Body of pancreas (tissue), 4 donors: ENCODE results near the gene SKIC8. TPM values are rescaled to one million over a fixed set of nuclear protein-coding genes. Genes with fewer than 3 reads are reported as not detected.

Source experiments
- ATAC-seq: fragments of 150-250 bp; one replicate; pipeline ENCODE4 v1.9.1; 2016
- DNase-seq, 4 donors: peaks; one replicate each; pipeline ENCODE4 v3.0.0-alpha.2; 2019
- H3K27ac ChIP-seq, 4 donors: fragments of 200-600 bp; sonication (generic); 1 replicate in 3 of 4; 2 replicates in 1 of 4; pipeline versions ENCODE4 v1.5.1 to v1.6.1; 2016 to 2019; ENCODE audit warnings: mild to moderate bottlenecking in 1 of 4, mixed read lengths in 1 of 4, moderate library complexity in 1 of 4
- H3K27me3 ChIP-seq, 2 donors: fragments of 200-600 bp; sonication (generic); one replicate each; pipeline ENCODE4 v1.6.0; 2016; ENCODE audit warnings: mild to moderate bottlenecking in 1 of 2
- H3K36me3 ChIP-seq, 2 donors: fragments of 200-600 bp; sonication (generic); replicated peaks in 1 of 2; 2 replicates each; pipeline ENCODE4 v1.5.1; 2016; ENCODE audit warnings: low read depth in 2 of 2; ENCODE audit not compliant: insufficient read depth in 1 of 2
- H3K4me1 ChIP-seq: fragments of 200-600 bp; sonication (generic); one replicate; pipeline ENCODE4 v1.6.0; 2016
- H3K4me3 ChIP-seq, 2 donors: fragments of 200-600 bp; sonication (generic); 1 replicate in 1 of 2; 2 replicates in 1 of 2; pipeline ENCODE4 v1.5.1; 2016 to 2019
- H3K9me3 ChIP-seq, 3 donors: fragments of 200-600 bp; sonication (generic); 1 replicate in 2 of 3; 2 replicates in 1 of 3; pipeline ENCODE4 v1.5.1; 2016
- POLR2A ChIP-seq, 3 donors: fragments of 450-650 bp; IDR thresholded peaks; one replicate each; pipeline ENCODE4 v1.6.1; 2016; ENCODE audit warnings: antibody characterized with exemption in 3 of 3, mild to moderate bottlenecking in 2 of 3
- WGBS, 2 donors: methylation state at CpG; one replicate each; pipeline ENCODE4 v1.1.5; 2017; 5-methylcytosine and 5-hydroxymethylcytosine counted together
- intact Hi-C: fragments of 100-400 bp; cut with DNase I; formaldehyde crosslinking; loops from one replicate; pipeline ENCODE4 v1.15.1; 2023
- total RNA-seq, 2 donors: library from RNA; depleted of rRNA; stranded (reverse); fragments of >200 nt; gene quantifications; one replicate each; pipeline ENCODE4 v1.1.0, GENCODE V29; 2016
- TF ChIP-seq, protein P1 (sequence below), 7 experiments: fragments of 450-650 bp in 4 of 7; fragments of 200-600 bp in 3 of 7; sonication (generic) in 3 of 7; IDR thresholded peaks; one replicate each; pipeline ENCODE4 v1.5.1; 2016 to 2019; ENCODE audit warnings: antibody characterized with exemption in 7 of 7

The SKIC8 gene
- total RNA-seq, 2 donors from 2014 or later, result 30.3 to 31.4 TPM

DNA sequence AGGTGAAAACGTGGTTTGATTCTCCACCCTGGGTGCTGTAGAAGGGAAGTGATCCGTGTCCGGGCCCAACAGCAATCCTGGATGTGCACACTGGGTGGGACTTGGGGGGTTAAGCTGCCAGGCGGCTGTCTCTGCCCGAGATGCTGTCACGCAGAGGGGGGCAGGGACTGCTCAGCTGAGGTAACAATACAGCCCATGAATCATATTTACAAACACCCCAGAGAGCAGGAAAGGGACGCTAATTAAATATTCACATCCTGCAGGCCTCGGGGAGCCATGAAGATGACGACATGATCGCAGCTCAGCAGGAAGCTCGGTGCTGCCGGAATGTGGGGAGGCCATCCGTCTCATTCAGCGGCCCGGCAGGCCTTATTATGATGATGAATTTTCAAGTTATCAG lies 22.8 kb upstream of the SKIC8 start:
- no peaks in the 10 kb centered on the region for H3K27me3 ChIP-seq
- H3K36me3 ChIP-seq, result no peaks in the 10 kb centered on the region
- WGBS, 2 donors, result 50 to 53% methylated on average over 14 to 15 of the region's 15 CpGs
- TF ChIP-seq, protein P1, sequence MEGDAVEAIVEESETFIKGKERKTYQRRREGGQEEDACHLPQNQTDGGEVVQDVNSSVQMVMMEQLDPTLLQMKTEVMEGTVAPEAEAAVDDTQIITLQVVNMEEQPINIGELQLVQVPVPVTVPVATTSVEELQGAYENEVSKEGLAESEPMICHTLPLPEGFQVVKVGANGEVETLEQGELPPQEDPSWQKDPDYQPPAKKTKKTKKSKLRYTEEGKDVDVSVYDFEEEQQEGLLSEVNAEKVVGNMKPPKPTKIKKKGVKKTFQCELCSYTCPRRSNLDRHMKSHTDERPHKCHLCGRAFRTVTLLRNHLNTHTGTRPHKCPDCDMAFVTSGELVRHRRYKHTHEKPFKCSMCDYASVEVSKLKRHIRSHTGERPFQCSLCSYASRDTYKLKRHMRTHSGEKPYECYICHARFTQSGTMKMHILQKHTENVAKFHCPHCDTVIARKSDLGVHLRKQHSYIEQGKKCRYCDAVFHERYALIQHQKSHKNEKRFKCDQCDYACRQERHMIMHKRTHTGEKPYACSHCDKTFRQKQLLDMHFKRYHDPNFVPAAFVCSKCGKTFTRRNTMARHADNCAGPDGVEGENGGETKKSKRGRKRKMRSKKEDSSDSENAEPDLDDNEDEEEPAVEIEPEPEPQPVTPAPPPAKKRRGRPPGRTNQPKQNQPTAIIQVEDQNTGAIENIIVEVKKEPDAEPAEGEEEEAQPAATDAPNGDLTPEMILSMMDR (IDR thresholded peaks at IDR 0.05), result no peak
- TF ChIP-seq POLR2A (IDR thresholded peaks at IDR 0.05), result no peak
- no peak for ATAC-seq
- no peak overlapping the region for H3K27ac ChIP-seq
- intact Hi-C loops, result no loop called here
- no peaks in the 10 kb centered on the region for H3K9me3 ChIP-seq
- no peak for DNase-seq
- H3K4me3 ChIP-seq, result no peak overlapping the region
- no peaks in the 10 kb centered on the region for H3K4me1 ChIP-seq

DNA sequence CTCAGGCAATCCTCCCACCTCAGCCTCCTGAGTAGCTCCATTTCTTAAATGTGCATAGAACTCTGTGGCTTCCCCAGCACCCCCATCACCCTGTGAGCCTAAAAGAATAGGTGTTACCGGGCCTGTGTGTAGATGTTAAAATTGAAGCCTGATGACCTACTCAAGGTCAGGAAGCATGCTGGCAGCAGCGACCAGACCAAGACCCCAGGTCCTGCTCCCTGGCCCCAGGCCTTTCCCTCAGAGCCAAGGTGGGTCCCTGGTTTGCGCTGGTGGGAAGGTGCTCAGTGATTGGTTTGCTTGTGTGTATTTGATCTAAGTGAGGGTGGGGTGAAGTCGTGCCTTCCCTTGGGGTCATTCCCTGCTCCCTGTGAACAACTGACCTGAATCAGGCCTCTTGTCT lies 22.4 kb upstream of the SKIC8 start:
- TF ChIP-seq, protein P1 (IDR thresholded peaks at IDR 0.05), result no peak
- no peak for TF ChIP-seq POLR2A (IDR thresholded peaks at IDR 0.05)
- no peaks in the 10 kb centered on the region for H3K27me3 ChIP-seq
- H3K27ac ChIP-seq, result no peak overlapping the region
- ATAC-seq (no peak), DNase-seq (no peak)
- intact Hi-C loops, result no loop called here
- WGBS, 2 donors, result 59 to 79% methylated on average over 3 to 4 of the region's 4 CpGs
- no peak overlapping the region for H3K4me3 ChIP-seq
- H3K9me3 ChIP-seq, result no peaks in the 10 kb centered on the region
- H3K4me1 ChIP-seq, result no peaks in the 10 kb centered on the region
- no peaks in the 10 kb centered on the region for H3K36me3 ChIP-seq

DNA sequence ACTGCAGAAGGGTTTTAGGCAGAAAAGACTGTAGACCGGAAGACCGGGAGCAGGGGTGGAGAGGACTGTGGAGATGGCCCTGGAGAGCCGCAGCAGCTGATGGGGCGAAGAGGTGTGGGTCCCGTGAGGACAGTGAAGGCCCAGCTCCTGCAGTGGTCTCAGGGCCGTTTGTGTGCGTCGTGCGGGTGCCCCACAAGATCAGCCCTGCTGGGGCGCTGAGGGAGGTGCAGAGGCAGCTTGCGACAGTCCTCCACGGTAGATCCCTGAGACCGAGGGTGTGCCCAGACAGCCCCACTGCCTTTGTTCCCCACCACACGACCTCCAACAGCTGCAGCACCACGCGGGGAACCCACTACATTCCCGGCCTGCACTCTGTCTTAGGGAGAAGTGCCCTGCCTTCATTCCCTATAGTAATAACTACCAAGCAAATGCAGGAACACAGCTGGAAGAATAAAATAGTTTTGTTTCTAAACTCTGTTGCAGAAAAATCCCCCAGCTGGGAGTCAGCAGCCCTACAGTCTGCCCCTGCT lies 21.7 kb upstream of the SKIC8 start:
- no peaks in the 10 kb centered on the region for H3K27me3 ChIP-seq
- intact Hi-C loops, result no loop called here
- no peaks in the 10 kb centered on the region for H3K9me3 ChIP-seq
- DNase-seq (no peak), ATAC-seq (no peak)
- no peaks in the 10 kb centered on the region for H3K4me1 ChIP-seq
- 65 to 71% methylated on average over 15 to 16 of the region's 17 CpGs for WGBS, 2 donors
- TF ChIP-seq, protein P1 (IDR thresholded peaks at IDR 0.05), result no peak
- TF ChIP-seq POLR2A (IDR thresholded peaks at IDR 0.05), result no peak
- H3K36me3 ChIP-seq, result no peaks in the 10 kb centered on the region
- no peak overlapping the region for H3K4me3 ChIP-seq
- no peak overlapping the region for H3K27ac ChIP-seq

DNA sequence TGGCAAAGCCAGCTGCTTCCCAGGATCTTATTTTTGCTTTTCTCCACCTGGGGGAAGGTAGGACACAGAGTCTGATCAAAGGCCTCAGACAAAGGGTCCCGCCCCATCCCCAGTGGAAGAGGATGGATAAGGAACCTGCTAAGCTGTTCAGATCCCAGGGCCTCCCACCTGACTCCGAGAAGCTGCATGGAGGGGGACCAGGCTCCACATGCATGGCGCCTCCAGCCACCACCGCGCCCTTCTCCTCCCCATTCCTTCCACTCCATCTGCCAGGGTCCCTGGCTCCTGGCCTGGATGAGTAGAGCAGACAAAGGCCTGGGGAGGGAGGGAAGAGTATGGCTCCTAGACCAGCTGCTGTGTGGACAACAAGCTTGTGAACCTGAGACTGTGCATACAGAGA lies 20.8 kb upstream of the SKIC8 start:
- 76 to 82% methylated on average over 5 of the region's 5 CpGs for WGBS, 2 donors

DNA sequence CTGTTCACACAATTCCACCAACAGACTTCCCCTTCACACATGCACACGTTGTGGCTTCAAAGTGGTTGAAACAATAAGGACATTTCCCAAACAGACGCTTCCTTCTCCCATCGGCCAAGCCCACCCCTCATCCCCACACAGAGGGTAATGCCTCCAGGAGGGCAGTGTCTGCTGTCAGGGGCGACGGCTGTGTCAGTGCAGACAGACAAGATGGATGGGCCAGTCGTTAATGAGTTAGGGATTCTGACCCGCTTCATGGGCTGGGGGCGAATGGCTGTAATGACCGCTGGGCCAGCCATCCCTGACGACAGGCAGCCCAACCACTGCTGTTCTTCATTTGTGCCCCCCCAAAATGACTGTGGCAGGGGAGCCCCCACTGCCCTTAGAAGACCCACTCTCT lies 20.2 kb upstream of the SKIC8 start:
- ATAC-seq (no peak), DNase-seq (no peak)
- Histone ChIP-seq H3K36me3 (no peaks in the 10 kb centered on the region), H3K4me1 (no peaks in the 10 kb centered on the region), H3K27me3 (no peaks in the 10 kb centered on the region), H3K27ac (no peak overlapping the region), H3K9me3 (no peaks in the 10 kb centered on the region), H3K4me3 (no peak overlapping the region)
- TF ChIP-seq POLR2A (IDR thresholded peaks at IDR 0.05), result no peak
- TF ChIP-seq, protein P1 (IDR thresholded peaks at IDR 0.05), result no peak
- intact Hi-C loops, result no loop called here
- 52 to 70% methylated on average over 8 to 10 of the region's 10 CpGs for WGBS, 2 donors

More for the DNA sequence above, 20.8 kb upstream of the SKIC8 start:
- no peaks in the 10 kb centered on the region for H3K9me3 ChIP-seq
- TF ChIP-seq, protein P1 (IDR thresholded peaks at IDR 0.05), result no peak
- TF ChIP-seq POLR2A (IDR thresholded peaks at IDR 0.05), result no peak
- DNase-seq, result no peak
- ATAC-seq, result no peak
- no peaks in the 10 kb centered on the region for H3K36me3 ChIP-seq
- intact Hi-C loops, result no loop called here
- H3K4me3 ChIP-seq, result no peak overlapping the region
- no peaks in the 10 kb centered on the region for H3K27me3 ChIP-seq
- no peaks in the 10 kb centered on the region for H3K4me1 ChIP-seq
- no peak overlapping the region for H3K27ac ChIP-seq
